HL-60 (cell line): Measurements from ENCODE around the gene ZP4.
"Not testable (repeated sequence)": the region's sequence is repeated elsewhere in the genome, so short reads cannot be mapped to it uniquely, and the experiment has no call there.

Experiments used
- DNase-seq, 2 experiments: peaks; one replicate each; pipeline ENCODE4 v3.0.0-alpha.2; 2010 to 2020; ENCODE audit warnings: low read depth in 1 of 2, low spot score in 1 of 2
- H3K27ac ChIP-seq: fragments of 250-450 bp; sonication (Bioruptor Pico); replicated peaks from 2 replicates; pipeline ENCODE4 v1.5.1; 2020; ENCODE audit warnings: mild to moderate bottlenecking, moderate library complexity
- H3K27me3 ChIP-seq: fragments of 250-450 bp; sonication (Bioruptor Pico); 2 replicates; pipeline ENCODE4 v1.5.1; 2021; ENCODE audit warnings: mild to moderate bottlenecking, moderate library complexity; ENCODE audit not compliant: insufficient read depth, poor library complexity, severe bottlenecking
- H3K4me3 ChIP-seq: replicated peaks from 2 replicates; pipeline ENCODE4 v1.5.1; 2011; ENCODE audit warnings: mild to moderate bottlenecking, control low read depth, low read length; ENCODE audit not compliant: insufficient read depth
- GABPA ChIP-seq: IDR thresholded peaks from 2 replicates; pipeline ENCODE4 v1.6.1; 2012; ENCODE audit warnings: low read depth
- POLR2AphosphoS5 ChIP-seq: IDR thresholded peaks from 2 replicates; pipeline ENCODE4 v1.6.1; 2012; ENCODE audit warnings: low read depth
- SPI1 ChIP-seq: IDR thresholded peaks from 2 replicates; pipeline ENCODE4 v1.6.1; 2012; ENCODE audit warnings: low read depth, mild to moderate bottlenecking, borderline replicate concordance
- TF ChIP-seq, protein P1 (sequence below): IDR thresholded peaks from one replicate; pipeline ENCODE4 v1.5.1; 2011; ENCODE audit warnings: low read length, control low read depth, inconsistent platforms; ENCODE audit not compliant: insufficient read depth
- TF ChIP-seq, protein P2 (sequence below): IDR thresholded peaks from 2 replicates; pipeline ENCODE4 v1.6.1; 2012; ENCODE audit warnings: low read depth; ENCODE audit not compliant: insufficient replicate concordance

Gene ZP4

DNA sequence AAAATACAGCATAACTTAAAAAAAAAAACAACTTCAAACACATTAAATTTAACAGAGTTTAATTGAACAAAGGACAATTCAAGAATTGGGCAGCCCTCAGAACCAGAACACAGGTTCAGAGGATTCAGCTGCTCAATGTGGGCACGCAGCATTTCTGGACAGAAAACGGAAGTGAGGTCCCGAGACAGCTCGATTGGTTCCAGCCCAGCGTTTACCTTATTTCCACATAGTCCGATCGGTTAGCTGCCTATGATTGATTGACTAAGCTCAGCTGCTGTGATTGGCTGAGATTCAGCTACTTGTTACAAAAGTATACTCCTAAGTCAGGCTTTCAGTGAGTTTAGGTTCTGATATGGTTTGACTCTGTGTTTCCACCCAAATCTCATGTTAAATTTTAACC, 33.3 kb downstream of the ZP4 start:
- H3K4me3 ChIP-seq, result no peak overlapping the region
- H3K27me3 ChIP-seq, result no peaks in the 10 kb centered on the region
- DNase-seq, result no peak
- TF ChIP-seq, protein P1, sequence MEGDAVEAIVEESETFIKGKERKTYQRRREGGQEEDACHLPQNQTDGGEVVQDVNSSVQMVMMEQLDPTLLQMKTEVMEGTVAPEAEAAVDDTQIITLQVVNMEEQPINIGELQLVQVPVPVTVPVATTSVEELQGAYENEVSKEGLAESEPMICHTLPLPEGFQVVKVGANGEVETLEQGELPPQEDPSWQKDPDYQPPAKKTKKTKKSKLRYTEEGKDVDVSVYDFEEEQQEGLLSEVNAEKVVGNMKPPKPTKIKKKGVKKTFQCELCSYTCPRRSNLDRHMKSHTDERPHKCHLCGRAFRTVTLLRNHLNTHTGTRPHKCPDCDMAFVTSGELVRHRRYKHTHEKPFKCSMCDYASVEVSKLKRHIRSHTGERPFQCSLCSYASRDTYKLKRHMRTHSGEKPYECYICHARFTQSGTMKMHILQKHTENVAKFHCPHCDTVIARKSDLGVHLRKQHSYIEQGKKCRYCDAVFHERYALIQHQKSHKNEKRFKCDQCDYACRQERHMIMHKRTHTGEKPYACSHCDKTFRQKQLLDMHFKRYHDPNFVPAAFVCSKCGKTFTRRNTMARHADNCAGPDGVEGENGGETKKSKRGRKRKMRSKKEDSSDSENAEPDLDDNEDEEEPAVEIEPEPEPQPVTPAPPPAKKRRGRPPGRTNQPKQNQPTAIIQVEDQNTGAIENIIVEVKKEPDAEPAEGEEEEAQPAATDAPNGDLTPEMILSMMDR, result no peak
- no peak overlapping the region for H3K27ac ChIP-seq

DNA sequence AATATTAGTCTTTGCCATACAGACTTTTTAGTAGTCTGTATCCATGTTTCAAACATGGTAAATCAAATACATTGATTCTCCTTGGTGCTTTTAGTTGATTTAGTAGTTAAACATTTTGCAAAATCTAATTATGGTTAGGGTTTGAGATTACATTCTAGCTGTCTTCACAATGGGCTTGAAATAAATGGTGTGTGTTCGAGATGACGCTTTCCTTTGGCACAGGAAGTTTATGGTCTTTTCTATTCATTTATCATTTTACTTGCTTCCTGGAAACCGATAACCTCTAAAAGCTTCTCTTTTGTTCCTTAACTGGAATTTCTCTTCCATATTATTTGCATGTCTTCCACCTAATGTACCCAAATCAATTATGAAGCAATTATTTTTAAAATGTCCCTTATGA, 38.4 kb downstream of the ZP4 start:
- Histone ChIP-seq H3K27ac (no peak overlapping the region), H3K4me3 (no peak overlapping the region), H3K27me3 (no peaks in the 10 kb centered on the region)
- no peak for DNase-seq
- TF ChIP-seq, protein P2, sequence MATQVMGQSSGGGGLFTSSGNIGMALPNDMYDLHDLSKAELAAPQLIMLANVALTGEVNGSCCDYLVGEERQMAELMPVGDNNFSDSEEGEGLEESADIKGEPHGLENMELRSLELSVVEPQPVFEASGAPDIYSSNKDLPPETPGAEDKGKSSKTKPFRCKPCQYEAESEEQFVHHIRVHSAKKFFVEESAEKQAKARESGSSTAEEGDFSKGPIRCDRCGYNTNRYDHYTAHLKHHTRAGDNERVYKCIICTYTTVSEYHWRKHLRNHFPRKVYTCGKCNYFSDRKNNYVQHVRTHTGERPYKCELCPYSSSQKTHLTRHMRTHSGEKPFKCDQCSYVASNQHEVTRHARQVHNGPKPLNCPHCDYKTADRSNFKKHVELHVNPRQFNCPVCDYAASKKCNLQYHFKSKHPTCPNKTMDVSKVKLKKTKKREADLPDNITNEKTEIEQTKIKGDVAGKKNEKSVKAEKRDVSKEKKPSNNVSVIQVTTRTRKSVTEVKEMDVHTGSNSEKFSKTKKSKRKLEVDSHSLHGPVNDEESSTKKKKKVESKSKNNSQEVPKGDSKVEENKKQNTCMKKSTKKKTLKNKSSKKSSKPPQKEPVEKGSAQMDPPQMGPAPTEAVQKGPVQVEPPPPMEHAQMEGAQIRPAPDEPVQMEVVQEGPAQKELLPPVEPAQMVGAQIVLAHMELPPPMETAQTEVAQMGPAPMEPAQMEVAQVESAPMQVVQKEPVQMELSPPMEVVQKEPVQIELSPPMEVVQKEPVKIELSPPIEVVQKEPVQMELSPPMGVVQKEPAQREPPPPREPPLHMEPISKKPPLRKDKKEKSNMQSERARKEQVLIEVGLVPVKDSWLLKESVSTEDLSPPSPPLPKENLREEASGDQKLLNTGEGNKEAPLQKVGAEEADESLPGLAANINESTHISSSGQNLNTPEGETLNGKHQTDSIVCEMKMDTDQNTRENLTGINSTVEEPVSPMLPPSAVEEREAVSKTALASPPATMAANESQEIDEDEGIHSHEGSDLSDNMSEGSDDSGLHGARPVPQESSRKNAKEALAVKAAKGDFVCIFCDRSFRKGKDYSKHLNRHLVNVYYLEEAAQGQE, result no peak
- TF ChIP-seq, protein P1, result no peak
- no peak for TF ChIP-seq POLR2AphosphoS5
- TF ChIP-seq GABPA, result no peak
- no peak for TF ChIP-seq SPI1

DNA sequence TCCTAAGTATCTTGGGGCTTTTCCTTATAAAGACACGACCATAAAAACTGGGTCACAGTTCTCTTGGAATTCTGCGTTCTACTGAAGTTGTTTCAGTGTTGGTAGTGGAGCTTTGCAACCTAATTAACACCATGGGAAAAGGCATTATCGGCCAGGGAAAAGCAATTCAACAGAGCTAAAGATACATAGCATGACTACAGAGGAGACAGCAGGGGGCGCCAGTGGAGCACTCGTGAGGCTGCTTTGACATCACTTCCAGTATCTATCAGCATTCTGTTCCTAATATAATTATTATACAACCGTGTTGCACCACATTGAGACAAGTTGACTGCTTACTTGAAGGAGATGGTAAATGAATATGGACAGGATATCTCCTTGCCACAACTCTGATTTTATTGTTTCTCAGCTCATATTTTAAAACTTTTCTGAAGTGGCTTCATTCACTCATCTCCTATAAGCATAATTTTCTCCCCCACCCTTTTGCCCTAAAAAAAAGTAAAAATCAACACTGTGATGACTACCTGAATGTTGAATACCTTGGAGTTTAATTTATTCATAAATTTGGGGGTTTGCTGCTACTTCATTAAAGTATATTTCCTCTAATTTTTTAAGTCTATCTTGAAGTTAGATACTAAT, 39.4 kb downstream of the ZP4 start:
- no peak overlapping the region for H3K4me3 ChIP-seq
- no peak overlapping the region for H3K27ac ChIP-seq
- peak; percentile 10 to 48 for DNase-seq
- TF ChIP-seq SPI1 (no peak), GABPA (no peak)
- TF ChIP-seq, protein P2, result no peak
- TF ChIP-seq, protein P1, result peak; percentile 65
- H3K27me3 ChIP-seq, result no peaks in the 10 kb centered on the region

DNA sequence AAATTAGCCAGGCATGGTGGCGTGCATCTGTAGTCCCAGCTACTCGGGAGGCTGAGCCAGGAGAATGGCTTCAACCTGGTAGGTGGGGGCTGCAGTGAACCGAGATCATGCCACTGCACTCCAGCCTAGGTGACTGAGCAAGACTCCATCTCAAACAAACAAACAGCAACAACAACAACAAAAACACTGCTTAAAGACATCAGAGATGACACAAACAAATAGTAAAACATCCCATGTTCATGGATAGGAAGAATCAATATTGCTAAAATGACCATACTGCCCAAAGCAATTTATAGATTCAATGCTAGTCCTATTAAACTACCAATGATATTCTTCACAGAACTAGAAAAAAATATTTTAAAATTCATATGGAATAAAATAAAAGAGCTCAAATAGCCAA, 47.2 kb downstream of the ZP4 start:
- DNase-seq, H3K27ac ChIP-seq, H3K4me3 ChIP-seq, H3K27me3 ChIP-seq: not testable (repeated sequence)
